HEK293 (cell line): ENCODE results near the gene MTMR2.

Experiments used
- CTCF ChIA-PET: fragments of 350-600 bp; formaldehyde crosslinking; extraction: SDS; loops from one replicate; lab custom pipeline; 2021; ENCODE audit warnings: antibody characterized with exemption; lab: Yijun Ruan, JAX
- POLR2A ChIA-PET: fragments of 300-600 bp; formaldehyde crosslinking; extraction: SDS; loops from one replicate; lab custom pipeline; 2020; ENCODE audit warnings: antibody characterized with exemption, inconsistent platforms; lab: Yijun Ruan, JAX
- H3K27ac ChIP-seq: fragments of 200-500 bp; sonication (Bioruptor generic); 2 replicates; pipeline ENCODE4 v1.5.1; 2014; ENCODE audit warnings: low read depth, low read length, control low read depth, inconsistent platforms; ENCODE audit errors: extremely low read depth
- H3K36me3 ChIP-seq, 2 experiments: fragments of 200-500 bp in 1 of 2; sonication (Bioruptor generic) in 1 of 2; 1 replicate in 1 of 2; 2 replicates in 1 of 2; pipeline ENCODE4 v1.5.1; 2014 to 2017; ENCODE audit warnings: inconsistent platforms in 2 of 2, low read length in 2 of 2; ENCODE audit not compliant: control insufficient read depth in 2 of 2, insufficient read depth in 1 of 2
- H3K4me1 ChIP-seq: fragments of 200-500 bp; sonication (Bioruptor generic); 2 replicates; pipeline ENCODE4 v1.5.1; 2014; ENCODE audit warnings: mild to moderate bottlenecking, low read length, inconsistent platforms; ENCODE audit not compliant: control insufficient read depth, insufficient read depth
- H3K4me3 ChIP-seq: 2 replicates; pipeline ENCODE4 v1.5.1; 2011; ENCODE audit warnings: low read depth, mild to moderate bottlenecking, control low read depth, low read length, moderate library complexity
- H3K9me3 ChIP-seq: fragments of 200-500 bp; sonication (Bioruptor generic); 2 replicates; pipeline ENCODE4 v1.5.1; 2014; ENCODE audit warnings: low read depth, low read length, inconsistent platforms; ENCODE audit not compliant: control insufficient read depth, insufficient read depth
- ATF2 ChIP-seq: fragments of 450-650 bp; formaldehyde crosslinking; IDR thresholded peaks from 2 replicates; pipeline ENCODE4 v1.5.1; 2016; ENCODE audit warnings: missing biosample characterization, missing genetic modification characterization, low read depth
- BCL6B ChIP-seq: fragments of 450-650 bp; formaldehyde crosslinking; IDR thresholded peaks from 2 replicates; pipeline ENCODE4 v1.5.1; 2017; ENCODE audit warnings: missing biosample characterization, missing genetic modification characterization
- HOXC10 ChIP-seq: sonication (generic); formaldehyde crosslinking; IDR thresholded peaks from 2 replicates; pipeline ENCODE4 v1.8.1; 2023; ENCODE audit warnings: mild to moderate bottlenecking, missing genetic modification reagents
- KLF7 ChIP-seq: fragments of 450-650 bp; formaldehyde crosslinking; IDR thresholded peaks from 2 replicates; pipeline ENCODE4 v1.5.1; 2016; ENCODE audit warnings: missing biosample characterization, missing genetic modification characterization, borderline replicate concordance
- SALL2 ChIP-seq: fragments of 450-650 bp; formaldehyde crosslinking; IDR thresholded peaks from 2 replicates; pipeline ENCODE4 v1.5.0; 2017; ENCODE audit warnings: missing biosample characterization, mild to moderate bottlenecking, missing genetic modification characterization, borderline replicate concordance
- ZBTB1 ChIP-seq: fragments of 450-650 bp; formaldehyde crosslinking; IDR thresholded peaks from 2 replicates; pipeline ENCODE4 v1.5.1; 2016; ENCODE audit warnings: missing biosample characterization, missing genetic modification characterization
- ZBTB26 ChIP-seq: fragments of 450-650 bp; formaldehyde crosslinking; optimal IDR thresholded peaks from 2 replicates; pipeline ENCODE3; 2016; ENCODE audit warnings: missing biosample characterization, mild to moderate bottlenecking, missing genetic modification characterization
- ZNF24 ChIP-seq: fragments of 450-650 bp; formaldehyde crosslinking; IDR thresholded peaks from 2 replicates; pipeline ENCODE4 v1.5.1; 2016; ENCODE audit warnings: missing biosample characterization, missing genetic modification characterization
- ZNF354C ChIP-seq: fragments of 450-650 bp; formaldehyde crosslinking; IDR thresholded peaks from 2 replicates; pipeline ENCODE4 v1.5.1; 2016; ENCODE audit warnings: missing biosample characterization, missing genetic modification characterization, low read depth, borderline replicate concordance
- ZNF391 ChIP-seq: fragments of 450-650 bp; formaldehyde crosslinking; IDR thresholded peaks from 2 replicates; pipeline ENCODE4 v1.5.1; 2016; ENCODE audit warnings: low read depth, missing biosample characterization, missing genetic modification characterization, borderline replicate concordance
- ZNF560 ChIP-seq: fragments of 450-650 bp; formaldehyde crosslinking; IDR thresholded peaks from 2 replicates; pipeline ENCODE4 v1.5.1; 2017; ENCODE audit warnings: missing biosample characterization, missing genetic modification characterization, borderline replicate concordance
- ZNF585B ChIP-seq: fragments of 450-650 bp; formaldehyde crosslinking; IDR thresholded peaks from 2 replicates; pipeline ENCODE4 v1.5.1; 2016; ENCODE audit warnings: missing biosample characterization, missing genetic modification characterization
- ZNF707 ChIP-seq: fragments of 450-650 bp; formaldehyde crosslinking; IDR thresholded peaks from 2 replicates; pipeline ENCODE4 v1.5.1; 2016; ENCODE audit warnings: missing biosample characterization, missing genetic modification characterization
- ZNF768 ChIP-seq: fragments of 450-650 bp; formaldehyde crosslinking; IDR thresholded peaks from 2 replicates; pipeline ENCODE4 v1.5.1; 2018; ENCODE audit warnings: missing biosample characterization, mild to moderate bottlenecking, missing genetic modification characterization
- ZNF785 ChIP-seq: fragments of 450-650 bp; formaldehyde crosslinking; IDR thresholded peaks from 2 replicates; pipeline ENCODE4 v1.5.1; 2016; ENCODE audit warnings: missing biosample characterization, missing genetic modification characterization
- ZNF837 ChIP-seq: fragments of 450-650 bp; formaldehyde crosslinking; IDR thresholded peaks from 2 replicates; pipeline ENCODE4 v1.5.1; 2016; ENCODE audit warnings: missing biosample characterization, missing genetic modification characterization
- TF ChIP-seq, protein P1 (sequence below): fragments of 450-650 bp; formaldehyde crosslinking; IDR thresholded peaks from 2 replicates; pipeline ENCODE4 v1.5.1; 2016; ENCODE audit warnings: missing biosample characterization, missing genetic modification characterization

Gene MTMR2

GRCh38 chr11:95805869-95806268 is 118.0 kb downstream of the MTMR2 start:
- Histone ChIP-seq H3K9me3 (no peaks in the 10 kb centered on the region), H3K36me3 (peaks cover 23 to 43% of the 10 kb centered on the region in 2 experiments), H3K27ac (no peak overlapping the region), H3K4me1 (no peaks in the 10 kb centered on the region), H3K4me3 (no peak overlapping the region)
- ChIA-PET POLR2A (no interaction called here), CTCF (no interaction called here)
- TF ChIP-seq ZNF391, result no peak
- no peak for TF ChIP-seq ZNF707 (tag by site-specific recombination)
- TF ChIP-seq ZNF785 (tag by site-specific recombination), result no peak
- no peak for TF ChIP-seq ATF2
- no peak for TF ChIP-seq SALL2 (tag by site-specific recombination)
- TF ChIP-seq BCL6B, result no peak

GRCh38 chr11:95803973-95804372 is 119.9 kb downstream of the MTMR2 start:
- Histone ChIP-seq H3K4me3 (no peak overlapping the region), H3K9me3 (no peaks in the 10 kb centered on the region), H3K36me3 (peaks cover 33 to 61% of the 10 kb centered on the region in 2 experiments), H3K4me1 (no peaks in the 10 kb centered on the region), H3K27ac (no peak overlapping the region)
- ChIA-PET POLR2A (no interaction called here), CTCF (interaction anchor here (0.7 to 1.0 kb wide), 3 partner anchors 31 to 250 kb away, joined by 3 read pairs; no protein-coding TSS in a partner anchor)
- TF ChIP-seq HOXC10 (CRISPR knock-in tag) (no peak), ZNF837 (tag by site-specific recombination) (no peak)

DNA sequence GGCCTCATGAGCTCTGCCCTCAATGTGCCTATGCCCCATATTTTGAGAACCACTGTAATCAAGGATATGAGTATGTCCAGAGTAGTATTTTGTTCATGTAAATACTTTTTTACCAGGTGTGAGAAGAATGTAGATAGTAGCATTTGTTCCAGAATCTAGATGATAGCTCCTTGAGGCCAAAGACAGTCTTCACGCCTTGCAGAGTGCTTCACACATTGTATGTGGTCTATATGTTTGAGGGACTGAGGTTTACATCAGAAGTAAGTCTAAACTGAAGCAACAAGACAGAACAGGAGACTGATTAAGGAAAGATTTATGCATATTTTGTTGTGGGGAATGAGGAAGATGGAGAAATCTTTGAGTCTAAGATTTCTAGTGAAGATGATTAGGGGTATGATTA is 121.1 kb downstream of the MTMR2 start:
- ChIA-PET CTCF (interaction anchor here (0.7 kb wide), 1 partner anchor 49 kb away, joined by 4 read pairs; no protein-coding TSS in a partner anchor), POLR2A (no interaction called here)
- Histone ChIP-seq H3K36me3 (peaks cover 33 to 63% of the 10 kb centered on the region in 2 experiments), H3K9me3 (no peaks in the 10 kb centered on the region), H3K27ac (no peak overlapping the region), H3K4me3 (no peak overlapping the region), H3K4me1 (no peaks in the 10 kb centered on the region)
- TF ChIP-seq, protein P1, sequence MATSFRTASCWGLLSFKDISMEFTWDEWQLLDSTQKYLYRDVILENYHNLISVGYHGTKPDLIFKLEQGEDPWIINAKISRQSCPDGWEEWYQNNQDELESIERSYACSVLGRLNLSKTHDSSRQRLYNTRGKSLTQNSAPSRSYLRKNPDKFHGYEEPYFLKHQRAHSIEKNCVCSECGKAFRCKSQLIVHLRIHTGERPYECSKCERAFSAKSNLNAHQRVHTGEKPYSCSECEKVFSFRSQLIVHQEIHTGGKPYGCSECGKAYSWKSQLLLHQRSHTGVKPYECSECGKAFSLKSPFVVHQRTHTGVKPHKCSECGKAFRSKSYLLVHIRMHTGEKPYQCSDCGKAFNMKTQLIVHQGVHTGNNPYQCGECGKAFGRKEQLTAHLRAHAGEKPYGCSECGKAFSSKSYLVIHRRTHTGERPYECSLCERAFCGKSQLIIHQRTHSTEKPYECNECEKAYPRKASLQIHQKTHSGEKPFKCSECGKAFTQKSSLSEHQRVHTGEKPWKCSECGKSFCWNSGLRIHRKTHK, result no peak
- TF ChIP-seq ZNF585B (tag by site-specific recombination) (no peak), KLF7 (tag by site-specific recombination) (no peak), ZBTB26 (no peak), ZNF24 (tag by site-specific recombination) (no peak), ZNF354C (tag by site-specific recombination) (no peak), ZBTB1 (tag by site-specific recombination) (no peak), ZNF768 (tag by site-specific recombination) (no peak), ZNF560 (no peak)
